HUDEP-2 (cell line): Measurements from ENCODE around the gene SLC38A1.

Experiments
- DNase-seq, 76 experiments: peaks; one replicate each; lab custom pipeline; 2025; ENCODE audit not compliant: unreplicated experiment in 76 of 76; lab: John Stamatoyannopoulos, UW

SLC38A1 gene

GRCh38 chr12:46147144-46147543 lies 121.7 kb downstream of the SLC38A1 start:
- DNase-seq = no peak

GRCh38 chr12:46145881-46146280 lies 123.0 kb downstream of the SLC38A1 start:
- DNase-seq = no peak

- DNase-seq = no peak
These were observed 124.4 kb downstream of the SLC38A1 start for GRCh38 chr12:46144433-46144832.

DNA sequence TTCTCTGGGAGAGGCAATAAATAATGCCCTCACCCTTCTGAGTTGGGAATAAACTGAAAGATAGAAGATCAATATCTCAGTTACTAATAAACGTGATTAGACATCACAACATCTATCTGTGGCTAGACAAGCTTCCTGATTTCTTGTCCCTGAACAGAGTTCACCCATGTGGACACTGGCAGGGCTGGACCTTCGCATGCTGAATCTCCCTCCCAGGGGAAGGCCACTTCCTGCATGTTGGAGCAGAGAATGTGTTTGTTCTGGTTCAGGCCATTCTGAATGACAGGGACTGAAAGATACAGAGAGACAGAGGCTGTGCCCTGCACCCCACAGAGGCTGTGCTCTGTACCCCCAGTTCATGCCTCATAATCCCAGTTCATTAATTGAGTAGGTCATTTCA lies 132.6 kb downstream of the SLC38A1 start:
- DNase-seq = no peak

DNA sequence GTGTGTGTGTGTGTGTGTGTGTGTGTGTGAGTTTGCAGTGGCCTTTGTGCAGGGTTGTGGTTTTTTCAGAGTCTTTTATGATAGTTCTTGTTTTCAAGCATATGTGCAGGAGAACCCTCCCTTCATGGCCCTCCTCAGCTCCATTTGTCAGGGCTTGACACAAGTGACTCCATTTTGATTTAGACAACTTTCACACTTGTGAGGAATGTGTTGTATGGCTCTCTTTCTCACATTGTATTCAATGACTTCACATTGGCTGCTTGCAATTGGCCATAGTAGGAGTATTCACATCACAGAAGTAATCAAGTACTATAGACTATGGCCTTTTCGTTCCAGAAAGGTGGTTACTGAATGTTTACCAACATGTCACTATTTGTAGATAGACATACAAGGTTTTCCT lies 133.1 kb downstream of the SLC38A1 start:
- no peak for DNase-seq

GRCh38 chr12:46134852-46135251 lies 134.0 kb downstream of the SLC38A1 start:
- DNase-seq = no peak

GRCh38 chr12:46134205-46134811 lies 134.5 kb downstream of the SLC38A1 start:
- no peak for DNase-seq

GRCh38 chr12:46133751-46134150 lies 135.1 kb downstream of the SLC38A1 start:
- DNase-seq = no peak
